Activated T-helper 1 cell treated with anti-CD3 and anti-CD28 coated beads, Interleukin-12 subunit alpha, Interleukin-12 subunit beta, Interleukin-2, Interleukin-4 antibody, amounts not matched to agents 30 ng/mL and 10 ng/mL and 1 ng/mL, durations not matched to agents 14 hours and 24 hours and 36 hours (primary cell): Measurements from ENCODE around the gene NOVA1. TPM values are rescaled to one million over a fixed set of nuclear protein-coding genes. Genes with fewer than 3 reads are reported as not detected.

Source experiments
- DNase-seq: peaks from one replicate; pipeline ENCODE4 v3.0.0; 2021; ENCODE audit warnings: low spot score
- H3K27ac Mint-ChIP-seq: one replicate; pipeline ENCODE4 v1.8.0; 2021; ENCODE audit warnings: mild to moderate bottlenecking, mixed read lengths
- H3K27me3 Mint-ChIP-seq: one replicate; pipeline ENCODE4 v1.8.0; 2022; ENCODE audit warnings: mild to moderate bottlenecking, moderate library complexity, mixed read lengths; ENCODE audit not compliant: insufficient read depth
- H3K36me3 Mint-ChIP-seq: one replicate; pipeline ENCODE4 v1.8.0; 2021; ENCODE audit warnings: low read depth, mixed read lengths
- H3K4me1 Mint-ChIP-seq: one replicate; pipeline ENCODE4 v1.8.0; 2021; ENCODE audit warnings: low read depth, mixed read lengths
- H3K4me3 Mint-ChIP-seq: one replicate; pipeline ENCODE4 v1.8.0; 2021; ENCODE audit warnings: mild to moderate bottlenecking, moderate library complexity, mixed read lengths
- H3K9me3 Mint-ChIP-seq: one replicate; pipeline ENCODE4 v1.8.0; 2021; ENCODE audit warnings: mixed read lengths
- intact Hi-C: fragments of 100-400 bp; cut with micrococcal nuclease; formaldehyde crosslinking; loops from one replicate; pipeline ENCODE4 v1.15.1; 2024
- total RNA-seq: library from RNA; stranded (reverse); gene quantifications from 2 replicates; pipeline ENCODE4 v1.2.3, GENCODE V29; 2022

Gene NOVA1
- total RNA-seq, 1 donor from 2014 or later: 0.13 TPM

GRCh38 chr14:26599291-26599690, 1.5 kb upstream of the NOVA1 start:
- DNase-seq: no peak
- Mint-ChIP-seq H3K4me3 (no peak overlapping the region), H3K4me1 (no peaks in the 10 kb centered on the region), H3K27ac (no peak overlapping the region), H3K9me3 (peaks cover 4% of the 10 kb centered on the region), H3K36me3 (no peaks in the 10 kb centered on the region), H3K27me3 (peaks cover 24% of the 10 kb centered on the region)
- intact Hi-C loops: no loop called here

- Mint-ChIP-seq H3K4me3 (no peak overlapping the region), H3K4me1 (no peaks in the 10 kb centered on the region), H3K36me3 (no peaks in the 10 kb centered on the region), H3K9me3 (peaks cover under 1% of the 10 kb centered on the region), H3K27ac (no peak overlapping the region), H3K27me3 (peaks cover 24% of the 10 kb centered on the region)
- intact Hi-C loops: no loop called here
- DNase-seq: no peak
These were observed 869 bp upstream of the NOVA1 start for GRCh38 chr14:26598672-26599131.

DNA sequence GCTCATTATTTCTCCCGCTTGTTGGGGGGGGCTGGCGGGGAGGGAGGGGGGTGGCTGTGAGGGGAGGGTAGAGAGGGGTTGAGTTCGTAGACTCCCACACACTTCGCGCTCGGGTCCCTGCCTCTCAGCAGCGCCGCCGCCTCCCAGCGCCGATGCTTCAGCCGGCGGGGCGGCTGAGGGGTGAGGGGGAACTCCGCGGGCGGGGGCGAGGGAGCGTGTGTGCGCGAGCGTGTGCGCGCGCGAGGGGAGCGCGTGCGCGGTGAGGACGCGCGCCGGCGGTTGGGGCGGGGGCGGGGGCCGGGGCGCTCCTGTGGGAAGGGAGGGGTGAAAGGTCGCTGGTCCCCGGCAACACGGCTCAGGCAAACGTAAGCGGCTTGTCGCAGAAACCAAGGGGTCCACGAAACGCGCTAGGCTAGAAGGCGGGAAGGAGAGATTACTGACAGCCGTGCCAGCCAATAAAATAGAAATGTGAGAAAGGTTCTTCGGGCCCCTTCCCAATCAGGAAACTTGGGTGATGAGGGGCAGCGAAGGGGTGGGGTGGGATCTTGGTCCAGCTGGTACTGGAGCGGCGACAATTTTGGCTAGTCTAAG, 343 bp upstream of the NOVA1 start:
- intact Hi-C loops: no loop called here
- H3K27me3 Mint-ChIP-seq: peaks cover 26% of the 10 kb centered on the region
- no peaks in the 10 kb centered on the region for H3K4me1 Mint-ChIP-seq
- no peak for DNase-seq
- H3K9me3 Mint-ChIP-seq: no peaks in the 10 kb centered on the region
- H3K4me3 Mint-ChIP-seq: no peak overlapping the region
- no peaks in the 10 kb centered on the region for H3K36me3 Mint-ChIP-seq
- peak overlapping the region; percentile 23 for H3K27ac Mint-ChIP-seq

GRCh38 chr14:26597071-26597588, 703 bp downstream of the NOVA1 start:
- Mint-ChIP-seq H3K36me3 (no peaks in the 10 kb centered on the region), H3K4me1 (no peaks in the 10 kb centered on the region), H3K27ac (no peak overlapping the region), H3K4me3 (peak overlapping the region; percentile 39), H3K9me3 (no peaks in the 10 kb centered on the region), H3K27me3 (peaks cover 26% of the 10 kb centered on the region)
- DNase-seq: no peak
- intact Hi-C loops: no loop called here

GRCh38 chr14:26596543-26597061, 1.2 kb downstream of the NOVA1 start:
- peak overlapping the region; percentile 39 for H3K4me3 Mint-ChIP-seq
- H3K9me3 Mint-ChIP-seq: no peaks in the 10 kb centered on the region
- H3K4me1 Mint-ChIP-seq: no peaks in the 10 kb centered on the region
- H3K36me3 Mint-ChIP-seq: no peaks in the 10 kb centered on the region
- intact Hi-C loops: no loop called here
- H3K27ac Mint-ChIP-seq: no peak overlapping the region
- H3K27me3 Mint-ChIP-seq: peaks cover 26% of the 10 kb centered on the region
- DNase-seq: no peak

GRCh38 chr14:26595926-26596542, 1.8 kb downstream of the NOVA1 start:
- Mint-ChIP-seq H3K27ac (no peak overlapping the region), H3K9me3 (no peaks in the 10 kb centered on the region), H3K4me3 (peak overlapping the region; percentile 39), H3K27me3 (peaks cover 26% of the 10 kb centered on the region), H3K4me1 (no peaks in the 10 kb centered on the region), H3K36me3 (no peaks in the 10 kb centered on the region)
- DNase-seq: no peak
- intact Hi-C loops: no loop called here

DNA sequence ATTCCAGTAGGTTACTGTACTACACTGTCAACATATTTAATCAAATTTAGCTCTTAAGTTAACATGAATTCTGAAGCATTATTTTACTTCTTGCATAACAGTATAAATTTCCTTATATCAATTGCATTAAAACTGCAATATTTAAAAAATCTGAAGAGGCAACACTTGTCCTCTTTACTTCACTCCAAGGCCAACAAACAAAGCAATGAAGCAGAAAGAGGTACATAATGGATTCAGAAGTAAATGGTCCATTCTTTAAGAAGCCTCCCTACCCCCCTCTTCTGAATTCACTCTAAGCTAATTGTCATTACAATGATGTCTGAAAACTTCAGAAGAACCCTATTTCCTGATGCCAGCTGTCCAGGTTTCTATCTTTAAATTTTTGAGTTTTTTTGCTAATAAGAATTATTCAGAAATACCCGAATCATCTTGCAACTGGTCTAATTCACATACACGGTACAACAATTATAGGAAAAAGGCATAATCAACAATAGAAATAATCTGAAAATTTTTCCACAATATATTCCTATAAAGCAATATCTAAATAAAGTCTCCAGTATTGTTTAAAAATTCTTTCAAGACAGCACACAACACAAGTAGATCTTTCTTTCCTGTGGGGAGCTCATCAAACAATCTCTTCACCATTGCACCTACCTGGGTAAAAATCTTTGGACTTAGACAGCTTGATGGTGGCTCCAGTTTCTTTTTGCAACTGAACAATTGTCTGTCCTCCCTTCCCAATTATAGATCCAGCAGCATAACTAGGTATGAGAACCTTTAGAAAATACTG, 2.9 kb downstream of the NOVA1 start:
- no peaks in the 10 kb centered on the region for H3K9me3 Mint-ChIP-seq
- H3K4me1 Mint-ChIP-seq: no peaks in the 10 kb centered on the region
- no peak overlapping the region for H3K4me3 Mint-ChIP-seq
- intact Hi-C loops: no loop called here
- peaks cover 26% of the 10 kb centered on the region for H3K27me3 Mint-ChIP-seq
- no peaks in the 10 kb centered on the region for H3K36me3 Mint-ChIP-seq
- no peak for DNase-seq
- H3K27ac Mint-ChIP-seq: no peak overlapping the region

- intact Hi-C loops: no loop called here
- Mint-ChIP-seq H3K27me3 (peaks cover 23% of the 10 kb centered on the region), H3K36me3 (no peaks in the 10 kb centered on the region), H3K9me3 (no peaks in the 10 kb centered on the region), H3K4me1 (no peaks in the 10 kb centered on the region), H3K4me3 (no peak overlapping the region), H3K27ac (no peak overlapping the region)
- DNase-seq: no peak
These were observed 3.7 kb downstream of the NOVA1 start for GRCh38 chr14:26594148-26594547.

- no peak overlapping the region for H3K4me3 Mint-ChIP-seq
- H3K27me3 Mint-ChIP-seq: peaks cover 15% of the 10 kb centered on the region
- no peak for DNase-seq
- H3K4me1 Mint-ChIP-seq: no peaks in the 10 kb centered on the region
- no peaks in the 10 kb centered on the region for H3K36me3 Mint-ChIP-seq
- H3K9me3 Mint-ChIP-seq: no peaks in the 10 kb centered on the region
- H3K27ac Mint-ChIP-seq: no peak overlapping the region
- intact Hi-C loops: no loop called here
These were observed 4.5 kb downstream of the NOVA1 start for GRCh38 chr14:26593357-26593756.

GRCh38 chr14:26589925-26590324, 7.9 kb downstream of the NOVA1 start:
- no peaks in the 10 kb centered on the region for H3K36me3 Mint-ChIP-seq
- H3K4me3 Mint-ChIP-seq: no peak overlapping the region
- peaks cover 2% of the 10 kb centered on the region for H3K27me3 Mint-ChIP-seq
- H3K27ac Mint-ChIP-seq: no peak overlapping the region
- intact Hi-C loops: no loop called here
- DNase-seq: no peak
- no peaks in the 10 kb centered on the region for H3K4me1 Mint-ChIP-seq
- no peaks in the 10 kb centered on the region for H3K9me3 Mint-ChIP-seq

- intact Hi-C loops: no loop called here
- no peak for DNase-seq
- Mint-ChIP-seq H3K27ac (no peak overlapping the region), H3K9me3 (peaks cover 10% of the 10 kb centered on the region), H3K4me3 (no peak overlapping the region), H3K27me3 (no peaks in the 10 kb centered on the region), H3K4me1 (no peaks in the 10 kb centered on the region), H3K36me3 (no peaks in the 10 kb centered on the region)
These were observed 20.1 kb downstream of the NOVA1 start for GRCh38 chr14:26577711-26578110.

DNA sequence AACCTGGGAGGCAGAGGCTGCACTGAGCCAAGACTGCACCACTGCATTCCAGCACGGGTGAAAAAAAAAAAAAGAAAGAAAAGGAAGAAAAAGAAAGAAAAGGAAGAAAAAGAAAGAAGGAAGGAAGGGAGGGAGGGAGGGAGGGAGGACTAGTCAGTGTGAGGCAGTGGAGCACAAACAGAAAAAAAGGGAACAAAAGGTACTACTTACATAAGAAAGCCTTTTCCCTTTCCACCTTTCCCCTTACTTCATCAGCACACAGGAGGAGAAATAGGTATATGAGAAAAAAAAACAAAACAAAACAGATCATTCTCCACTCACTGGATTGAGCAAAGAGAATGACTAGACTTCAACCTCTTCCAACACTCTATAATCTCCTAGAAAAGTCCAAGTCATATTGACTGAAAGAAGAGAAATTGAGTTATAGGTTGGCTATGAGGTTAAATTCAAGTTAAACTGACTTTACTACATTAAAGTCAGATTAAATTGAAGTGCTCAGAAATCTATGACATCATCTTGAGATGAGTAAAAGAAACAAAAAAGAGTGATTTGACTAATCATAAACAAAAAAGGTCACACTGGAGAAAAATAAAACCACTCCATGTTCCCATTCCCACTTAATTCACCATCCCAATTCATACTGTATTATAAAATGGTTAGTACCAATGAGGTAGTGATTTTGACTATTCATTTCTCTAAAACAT, 43.6 kb downstream of the NOVA1 start:
- no peaks in the 10 kb centered on the region for H3K36me3 Mint-ChIP-seq

More for the DNA sequence above, 43.6 kb downstream of the NOVA1 start:
- Mint-ChIP-seq H3K9me3 (peaks cover 12% of the 10 kb centered on the region), H3K4me1 (no peaks in the 10 kb centered on the region), H3K27ac (no peak overlapping the region), H3K27me3 (no peaks in the 10 kb centered on the region), H3K4me3 (no peak overlapping the region)
- no peak for DNase-seq
- intact Hi-C loops: no loop called here
